ENCODE data around the gene OGFOD3.

DNA sequence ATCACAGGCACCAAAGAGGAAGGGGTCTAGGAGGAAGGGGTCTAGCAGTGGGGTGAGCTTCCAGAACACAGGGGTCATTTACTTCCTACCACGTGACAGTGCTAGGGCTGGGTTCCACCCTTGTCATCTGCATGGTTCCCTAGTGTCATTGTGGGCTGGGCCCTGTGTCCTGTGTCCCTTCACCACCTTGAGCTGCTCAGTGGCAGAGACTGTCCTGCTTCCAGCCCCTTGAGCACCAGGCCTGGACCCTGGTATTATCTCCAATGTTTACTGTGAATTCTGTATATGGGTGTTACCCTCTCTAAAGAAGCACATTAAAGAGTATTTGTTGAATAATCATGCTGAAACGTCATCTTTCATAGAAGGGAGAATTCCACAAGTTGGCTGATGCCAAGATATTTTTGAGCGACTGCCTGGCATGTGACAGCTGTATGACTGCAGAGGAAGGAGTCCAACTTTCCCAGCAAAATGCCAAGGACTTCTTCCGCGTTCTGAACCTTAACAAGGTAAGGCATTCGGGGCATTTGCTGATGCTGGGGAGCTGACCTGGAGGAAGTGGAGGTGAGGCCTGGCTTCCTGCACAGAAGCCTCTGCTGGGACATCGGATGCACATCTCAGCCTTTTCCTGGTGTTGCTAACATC, 45.7 kb upstream of the OGFOD3 start:
- TF ChIP-seq POLR2A (IDR thresholded peaks at IDR 0.05; ENCODE audit: low read length), result no peak
- TF ChIP-seq TFCP2L1 (CRISPR knock-in tag; IDR thresholded peaks at IDR 0.05), result no peak
- TF ChIP-seq CHD2 (IDR thresholded peaks at IDR 0.05; ENCODE audit: low read length, partially characterized antibody), result no peak
- TF ChIP-seq, protein P1, sequence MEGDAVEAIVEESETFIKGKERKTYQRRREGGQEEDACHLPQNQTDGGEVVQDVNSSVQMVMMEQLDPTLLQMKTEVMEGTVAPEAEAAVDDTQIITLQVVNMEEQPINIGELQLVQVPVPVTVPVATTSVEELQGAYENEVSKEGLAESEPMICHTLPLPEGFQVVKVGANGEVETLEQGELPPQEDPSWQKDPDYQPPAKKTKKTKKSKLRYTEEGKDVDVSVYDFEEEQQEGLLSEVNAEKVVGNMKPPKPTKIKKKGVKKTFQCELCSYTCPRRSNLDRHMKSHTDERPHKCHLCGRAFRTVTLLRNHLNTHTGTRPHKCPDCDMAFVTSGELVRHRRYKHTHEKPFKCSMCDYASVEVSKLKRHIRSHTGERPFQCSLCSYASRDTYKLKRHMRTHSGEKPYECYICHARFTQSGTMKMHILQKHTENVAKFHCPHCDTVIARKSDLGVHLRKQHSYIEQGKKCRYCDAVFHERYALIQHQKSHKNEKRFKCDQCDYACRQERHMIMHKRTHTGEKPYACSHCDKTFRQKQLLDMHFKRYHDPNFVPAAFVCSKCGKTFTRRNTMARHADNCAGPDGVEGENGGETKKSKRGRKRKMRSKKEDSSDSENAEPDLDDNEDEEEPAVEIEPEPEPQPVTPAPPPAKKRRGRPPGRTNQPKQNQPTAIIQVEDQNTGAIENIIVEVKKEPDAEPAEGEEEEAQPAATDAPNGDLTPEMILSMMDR (IDR thresholded peaks at IDR 0.05), result no peak
- no peak for TF ChIP-seq FOSL2 (IDR thresholded peaks at IDR 0.05)
- TF ChIP-seq FOSL2 (CRISPR knock-in tag; IDR thresholded peaks at IDR 0.05), result no peak
- TF ChIP-seq ZFP36 (IDR thresholded peaks at IDR 0.05; ENCODE audit: borderline replicate concordance, partially characterized antibody), result no peak
- TF ChIP-seq PHF8 (IDR thresholded peaks at IDR 0.05; ENCODE audit: borderline replicate concordance, low read depth), result no peak
- TF ChIP-seq, protein P2, sequence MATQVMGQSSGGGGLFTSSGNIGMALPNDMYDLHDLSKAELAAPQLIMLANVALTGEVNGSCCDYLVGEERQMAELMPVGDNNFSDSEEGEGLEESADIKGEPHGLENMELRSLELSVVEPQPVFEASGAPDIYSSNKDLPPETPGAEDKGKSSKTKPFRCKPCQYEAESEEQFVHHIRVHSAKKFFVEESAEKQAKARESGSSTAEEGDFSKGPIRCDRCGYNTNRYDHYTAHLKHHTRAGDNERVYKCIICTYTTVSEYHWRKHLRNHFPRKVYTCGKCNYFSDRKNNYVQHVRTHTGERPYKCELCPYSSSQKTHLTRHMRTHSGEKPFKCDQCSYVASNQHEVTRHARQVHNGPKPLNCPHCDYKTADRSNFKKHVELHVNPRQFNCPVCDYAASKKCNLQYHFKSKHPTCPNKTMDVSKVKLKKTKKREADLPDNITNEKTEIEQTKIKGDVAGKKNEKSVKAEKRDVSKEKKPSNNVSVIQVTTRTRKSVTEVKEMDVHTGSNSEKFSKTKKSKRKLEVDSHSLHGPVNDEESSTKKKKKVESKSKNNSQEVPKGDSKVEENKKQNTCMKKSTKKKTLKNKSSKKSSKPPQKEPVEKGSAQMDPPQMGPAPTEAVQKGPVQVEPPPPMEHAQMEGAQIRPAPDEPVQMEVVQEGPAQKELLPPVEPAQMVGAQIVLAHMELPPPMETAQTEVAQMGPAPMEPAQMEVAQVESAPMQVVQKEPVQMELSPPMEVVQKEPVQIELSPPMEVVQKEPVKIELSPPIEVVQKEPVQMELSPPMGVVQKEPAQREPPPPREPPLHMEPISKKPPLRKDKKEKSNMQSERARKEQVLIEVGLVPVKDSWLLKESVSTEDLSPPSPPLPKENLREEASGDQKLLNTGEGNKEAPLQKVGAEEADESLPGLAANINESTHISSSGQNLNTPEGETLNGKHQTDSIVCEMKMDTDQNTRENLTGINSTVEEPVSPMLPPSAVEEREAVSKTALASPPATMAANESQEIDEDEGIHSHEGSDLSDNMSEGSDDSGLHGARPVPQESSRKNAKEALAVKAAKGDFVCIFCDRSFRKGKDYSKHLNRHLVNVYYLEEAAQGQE (IDR thresholded peaks at IDR 0.05), result no peak
- TF ChIP-seq HDAC2 (IDR thresholded peaks at IDR 0.05), result no peak
- TF ChIP-seq CEBPB (IDR thresholded peaks at IDR 0.05), result no peak
- no peak for TF ChIP-seq MYC (IDR thresholded peaks at IDR 0.05; ENCODE audit: borderline replicate concordance, low read length)
- no peak for TF ChIP-seq EP300 (IDR thresholded peaks at IDR 0.05)
